NCI-H146 treated with DMSO at 0.1 percent for 48 hours (cell line): ENCODE measurements around the gene PAN3.

Experiments used
- DNase-seq: peaks from one replicate; lab custom pipeline; 2025; ENCODE audit not compliant: unreplicated experiment; lab: John Stamatoyannopoulos, UW

PAN3 gene

GRCh38 chr13:28204690-28205443 lies 66.5 kb downstream of the PAN3 start:
- DNase-seq, result no peak

- no peak for DNase-seq
Observed at GRCh38 chr13:28218679-28219078, 80.3 kb downstream of the PAN3 start.

- no peak for DNase-seq
Observed at GRCh38 chr13:28219408-28220099, 81.2 kb downstream of the PAN3 start.

GRCh38 chr13:28220166-28220565 lies 81.8 kb downstream of the PAN3 start:
- DNase-seq, result no peak

GRCh38 chr13:28229522-28230411 lies 91.4 kb downstream of the PAN3 start:
- no peak for DNase-seq

GRCh38 chr13:28231642-28232041 lies 93.3 kb downstream of the PAN3 start:
- no peak for DNase-seq

GRCh38 chr13:28237944-28238343 lies 99.6 kb downstream of the PAN3 start:
- no peak for DNase-seq

- DNase-seq, result no peak
Observed at GRCh38 chr13:28239374-28239773, 101.0 kb downstream of the PAN3 start.

GRCh38 chr13:28245465-28245864 lies 107.1 kb downstream of the PAN3 start:
- DNase-seq, result no peak

GRCh38 chr13:28246891-28247290 lies 108.5 kb downstream of the PAN3 start:
- no peak for DNase-seq

GRCh38 chr13:28248080-28248479 lies 109.7 kb downstream of the PAN3 start:
- no peak for DNase-seq

- DNase-seq, result no peak
Observed at GRCh38 chr13:28250542-28250941, 112.2 kb downstream of the PAN3 start.

- DNase-seq, result no peak
Observed at GRCh38 chr13:28251466-28251865, 113.1 kb downstream of the PAN3 start.

GRCh38 chr13:28252547-28252946 lies 114.2 kb downstream of the PAN3 start:
- DNase-seq, result no peak

- no peak for DNase-seq
Observed at GRCh38 chr13:28257305-28257704, 119.0 kb downstream of the PAN3 start.

GRCh38 chr13:28258417-28258816 lies 120.1 kb downstream of the PAN3 start:
- DNase-seq, result no peak

GRCh38 chr13:28267497-28267896 lies 129.2 kb downstream of the PAN3 start:
- no peak for DNase-seq

GRCh38 chr13:28268800-28269223 lies 130.5 kb downstream of the PAN3 start:
- no peak for DNase-seq

GRCh38 chr13:28271056-28271840 lies 132.9 kb downstream of the PAN3 start:
- DNase-seq, result no peak

- DNase-seq, result no peak
Observed at GRCh38 chr13:28273919-28274318, 135.6 kb downstream of the PAN3 start.

GRCh38 chr13:28282451-28282850 lies 144.1 kb downstream of the PAN3 start:
- no peak for DNase-seq
